SK-N-SH treated with all-trans-retinoic acid at 6 μM for 48 hours (cell line): ENCODE data around the gene GIPC2.

Experiments
- ATAC-seq: fragments of 200-7000 bp; cut with Tn5 transposase; 3 replicates; pipeline ENCODE4 v1.9.1; 2020; ENCODE audit warnings: mild to moderate bottlenecking, moderate library complexity
- ARNTL ChIP-seq: fragments of 450-650 bp; formaldehyde crosslinking; IDR thresholded peaks from 2 replicates; pipeline ENCODE4 v1.5.0; 2020; ENCODE audit warnings: low read depth, mild to moderate bottlenecking, moderate library complexity, borderline replicate concordance
- BACH2 ChIP-seq: fragments of 250-450 bp; sonication (Bioruptor Pico); IDR thresholded peaks from 2 replicates; pipeline ENCODE4 v1.9.0; 2021; ENCODE audit warnings: mild to moderate bottlenecking, borderline replicate concordance
- CSDC2 ChIP-seq: fragments of 250-450 bp; sonication (Bioruptor Pico); IDR thresholded peaks from 2 replicates; pipeline ENCODE4 v1.5.0; 2020; ENCODE audit warnings: mild to moderate bottlenecking, moderate library complexity
- ESRRG ChIP-seq: fragments of 250-450 bp; sonication (Bioruptor Pico); IDR thresholded peaks from 2 replicates; pipeline ENCODE4 v1.6.1; 2021; ENCODE audit warnings: mild to moderate bottlenecking
- ISL1 ChIP-seq: fragments of 250-450 bp; sonication (Bioruptor Pico); IDR thresholded peaks from 2 replicates; pipeline ENCODE4 v2.1.2; 2022; ENCODE audit warnings: mild to moderate bottlenecking, moderate library complexity
- OSR1 ChIP-seq: fragments of 250-450 bp; sonication (Bioruptor Pico); IDR thresholded peaks from 2 replicates; pipeline ENCODE4 v1.8.0; 2022; ENCODE audit warnings: moderate library complexity, mild to moderate bottlenecking, inconsistent platforms
- PPARA ChIP-seq: fragments of 250-450 bp; sonication (Bioruptor Pico); IDR thresholded peaks from 2 replicates; pipeline ENCODE4 v1.5.0; 2020; ENCODE audit warnings: mild to moderate bottlenecking, borderline replicate concordance
- RARB ChIP-seq: fragments of 250-450 bp; sonication (Bioruptor Pico); IDR thresholded peaks from 2 replicates; pipeline ENCODE4 v1.8.0; 2021; ENCODE audit warnings: mild to moderate bottlenecking, moderate library complexity
- TCF4 ChIP-seq: fragments of 250-450 bp; sonication (Bioruptor Pico); IDR thresholded peaks from 2 replicates; pipeline ENCODE4 v1.8.0; 2021; ENCODE audit warnings: mild to moderate bottlenecking, moderate library complexity, borderline replicate concordance
- TOX ChIP-seq: fragments of 250-450 bp; sonication (Bioruptor Pico); IDR thresholded peaks from 2 replicates; pipeline ENCODE4 v1.8.0; 2021; ENCODE audit warnings: mild to moderate bottlenecking, moderate library complexity, borderline replicate concordance
- ZFP30 ChIP-seq: fragments of 450-650 bp; formaldehyde crosslinking; IDR thresholded peaks from 2 replicates; pipeline ENCODE4 v1.5.0; 2022; ENCODE audit warnings: mild to moderate bottlenecking, moderate library complexity
- ZNF70 ChIP-seq: fragments of 450-650 bp; formaldehyde crosslinking; IDR thresholded peaks from 2 replicates; pipeline ENCODE4 v1.5.0; 2020; ENCODE audit warnings: mild to moderate bottlenecking, moderate library complexity
- ZNF8 ChIP-seq: fragments of 450-650 bp; formaldehyde crosslinking; IDR thresholded peaks from 2 replicates; pipeline ENCODE4 v1.5.0; 2020; ENCODE audit warnings: mild to moderate bottlenecking, moderate library complexity
- TF ChIP-seq, protein P1 (sequence below): fragments of 250-450 bp; sonication (Bioruptor Pico); IDR thresholded peaks from 2 replicates; pipeline ENCODE4 v1.8.0; 2021; ENCODE audit warnings: low read depth, mild to moderate bottlenecking, moderate library complexity, borderline replicate concordance
- TF ChIP-seq, protein P2 (sequence below): fragments of 250-450 bp; sonication (Bioruptor Pico); IDR thresholded peaks from 2 replicates; pipeline ENCODE4 v1.5.1; 2021; ENCODE audit warnings: mild to moderate bottlenecking, moderate library complexity
- TF ChIP-seq, protein P3 (sequence below): fragments of 250-450 bp; sonication (Bioruptor Pico); IDR thresholded peaks from 2 replicates; pipeline ENCODE4 v1.5.0; 2020; ENCODE audit warnings: mild to moderate bottlenecking, moderate library complexity
- TF ChIP-seq, protein P4 (sequence below): fragments of 250-450 bp; sonication (Bioruptor Pico); IDR thresholded peaks from 2 replicates; pipeline ENCODE4 v1.8.0; 2020; ENCODE audit warnings: mild to moderate bottlenecking, moderate library complexity, borderline replicate concordance
- TF ChIP-seq, protein P5 (sequence below): fragments of 250-450 bp; sonication (Bioruptor Pico); IDR thresholded peaks from 2 replicates; pipeline ENCODE4 v1.5.1; 2020; ENCODE audit warnings: low read depth, mild to moderate bottlenecking, moderate library complexity

GIPC2 gene

DNA sequence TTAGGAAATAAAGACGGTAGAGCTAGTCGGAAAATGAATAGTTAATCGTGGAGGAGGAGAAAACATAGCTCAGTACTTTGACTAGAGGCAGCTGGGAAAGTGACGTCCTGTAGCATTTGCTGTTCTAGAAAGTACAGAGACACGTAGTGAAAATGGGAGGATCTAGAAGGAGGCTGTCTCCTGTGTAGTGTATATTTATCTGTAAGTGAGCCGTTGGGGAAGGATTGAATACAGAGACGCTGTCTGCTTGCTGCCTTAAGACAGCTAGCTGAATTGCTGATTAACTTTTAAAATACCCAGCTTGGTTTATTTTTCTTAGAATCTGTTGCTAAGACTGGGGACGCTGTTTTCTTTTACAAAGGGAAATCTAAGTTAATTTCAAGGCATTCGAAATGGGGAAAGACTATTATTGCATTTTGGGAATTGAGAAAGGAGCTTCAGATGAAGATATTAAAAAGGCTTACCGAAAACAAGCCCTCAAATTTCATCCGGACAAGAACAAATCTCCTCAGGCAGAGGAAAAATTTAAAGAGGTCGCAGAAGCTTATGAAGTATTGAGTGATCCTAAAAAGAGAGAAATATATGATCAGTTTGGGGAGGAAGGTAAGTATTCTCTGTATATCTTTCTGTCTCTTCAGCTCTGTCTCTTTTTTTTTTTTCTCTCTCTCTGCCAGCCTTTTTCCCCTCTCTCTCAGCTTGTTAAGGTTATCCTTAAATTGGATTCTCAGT is 40.9 kb upstream of the GIPC2 start, which contains the start of gene DNAJB4:
Gene DNAJB4, plus strand, starts transcription at position 221 of the 729 bp plus-strand sequence. Its CDS starts 172 bp downstream, at position 393.
- peak; percentile 98 for ATAC-seq

DNA sequence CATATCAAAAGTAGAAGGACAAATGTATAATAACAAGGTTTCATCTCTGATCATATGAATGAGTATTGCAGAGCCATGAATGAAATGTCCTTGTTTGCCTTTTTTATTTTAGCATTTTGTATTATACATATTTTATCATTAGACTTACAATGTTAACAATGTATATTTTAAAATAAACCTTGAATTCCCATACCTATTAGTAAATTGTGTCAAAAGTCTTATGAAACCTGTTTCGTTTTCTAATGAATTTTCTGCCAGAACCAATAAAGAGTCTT is 40.4 kb upstream of the GIPC2 start:
- no peak for TF ChIP-seq ZNF70
- TF ChIP-seq, protein P1, sequence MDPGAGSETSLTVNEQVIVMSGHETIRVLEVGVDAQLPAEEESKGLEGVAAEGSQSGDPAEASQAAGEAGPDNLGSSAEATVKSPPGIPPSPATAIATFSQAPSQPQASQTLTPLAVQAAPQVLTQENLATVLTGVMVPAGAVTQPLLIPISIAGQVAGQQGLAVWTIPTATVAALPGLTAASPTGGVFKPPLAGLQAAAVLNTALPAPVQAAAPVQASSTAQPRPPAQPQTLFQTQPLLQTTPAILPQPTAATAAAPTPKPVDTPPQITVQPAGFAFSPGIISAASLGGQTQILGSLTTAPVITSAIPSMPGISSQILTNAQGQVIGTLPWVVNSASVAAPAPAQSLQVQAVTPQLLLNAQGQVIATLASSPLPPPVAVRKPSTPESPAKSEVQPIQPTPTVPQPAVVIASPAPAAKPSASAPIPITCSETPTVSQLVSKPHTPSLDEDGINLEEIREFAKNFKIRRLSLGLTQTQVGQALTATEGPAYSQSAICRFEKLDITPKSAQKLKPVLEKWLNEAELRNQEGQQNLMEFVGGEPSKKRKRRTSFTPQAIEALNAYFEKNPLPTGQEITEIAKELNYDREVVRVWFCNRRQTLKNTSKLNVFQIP (CRISPR knock-in tag) = no peak
- TF ChIP-seq, all 23 proteins: peak for 0
- no peak for ATAC-seq

More for the DNA sequence above, 40.9 kb upstream of the GIPC2 start, which contains the start of gene DNAJB4:
- TF ChIP-seq TCF4 (CRISPR knock-in tag) = no peak
- TF ChIP-seq, protein P2, sequence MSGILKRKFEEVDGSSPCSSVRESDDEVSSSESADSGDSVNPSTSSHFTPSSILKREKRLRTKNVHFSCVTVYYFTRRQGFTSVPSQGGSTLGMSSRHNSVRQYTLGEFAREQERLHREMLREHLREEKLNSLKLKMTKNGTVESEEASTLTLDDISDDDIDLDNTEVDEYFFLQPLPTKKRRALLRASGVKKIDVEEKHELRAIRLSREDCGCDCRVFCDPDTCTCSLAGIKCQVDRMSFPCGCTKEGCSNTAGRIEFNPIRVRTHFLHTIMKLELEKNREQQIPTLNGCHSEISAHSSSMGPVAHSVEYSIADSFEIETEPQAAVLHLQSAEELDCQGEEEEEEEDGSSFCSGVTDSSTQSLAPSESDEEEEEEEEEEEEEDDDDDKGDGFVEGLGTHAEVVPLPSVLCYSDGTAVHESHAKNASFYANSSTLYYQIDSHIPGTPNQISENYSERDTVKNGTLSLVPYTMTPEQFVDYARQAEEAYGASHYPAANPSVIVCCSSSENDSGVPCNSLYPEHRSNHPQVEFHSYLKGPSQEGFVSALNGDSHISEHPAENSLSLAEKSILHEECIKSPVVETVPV (CRISPR knock-in tag) = 0 out of 2 replicates have a peak, but pooled peaks have one; percentile 23

DNA sequence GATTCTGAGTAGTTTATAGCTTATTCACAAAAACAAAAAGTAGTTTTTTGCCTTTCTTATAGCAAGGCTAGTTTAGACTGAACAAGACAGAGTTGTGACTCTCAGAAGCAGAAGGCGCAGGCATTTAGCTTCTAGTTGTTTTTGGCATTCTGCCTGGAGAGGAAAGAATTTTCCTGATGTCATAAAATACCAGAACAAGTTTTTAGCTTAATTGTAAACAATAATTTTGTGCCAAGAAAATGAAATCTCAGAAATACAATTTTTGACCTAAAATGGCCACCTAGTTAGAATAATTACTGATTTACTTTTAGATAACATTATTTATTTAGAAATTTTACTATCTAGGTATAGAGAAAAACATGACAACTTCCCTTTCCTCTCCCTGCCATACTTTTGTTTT is 40.0 kb upstream of the GIPC2 start:
- ATAC-seq = peak; percentile 60
- no peak for TF ChIP-seq PPARA (CRISPR knock-in tag)
- peak; percentile 52 for TF ChIP-seq ISL1 (CRISPR knock-in tag)
- no peak for TF ChIP-seq ARNTL (CRISPR knock-in tag)
- TF ChIP-seq, protein P2 (CRISPR knock-in tag) = no peak
- TF ChIP-seq TOX (CRISPR knock-in tag) = no peak
- no peak for TF ChIP-seq ZNF8
- no peak for TF ChIP-seq ESRRG
- TF ChIP-seq BACH2 = no peak
- TF ChIP-seq OSR1 (CRISPR knock-in tag) = no peak
- no peak for TF ChIP-seq RARB (CRISPR knock-in tag)
- TF ChIP-seq, protein P3, sequence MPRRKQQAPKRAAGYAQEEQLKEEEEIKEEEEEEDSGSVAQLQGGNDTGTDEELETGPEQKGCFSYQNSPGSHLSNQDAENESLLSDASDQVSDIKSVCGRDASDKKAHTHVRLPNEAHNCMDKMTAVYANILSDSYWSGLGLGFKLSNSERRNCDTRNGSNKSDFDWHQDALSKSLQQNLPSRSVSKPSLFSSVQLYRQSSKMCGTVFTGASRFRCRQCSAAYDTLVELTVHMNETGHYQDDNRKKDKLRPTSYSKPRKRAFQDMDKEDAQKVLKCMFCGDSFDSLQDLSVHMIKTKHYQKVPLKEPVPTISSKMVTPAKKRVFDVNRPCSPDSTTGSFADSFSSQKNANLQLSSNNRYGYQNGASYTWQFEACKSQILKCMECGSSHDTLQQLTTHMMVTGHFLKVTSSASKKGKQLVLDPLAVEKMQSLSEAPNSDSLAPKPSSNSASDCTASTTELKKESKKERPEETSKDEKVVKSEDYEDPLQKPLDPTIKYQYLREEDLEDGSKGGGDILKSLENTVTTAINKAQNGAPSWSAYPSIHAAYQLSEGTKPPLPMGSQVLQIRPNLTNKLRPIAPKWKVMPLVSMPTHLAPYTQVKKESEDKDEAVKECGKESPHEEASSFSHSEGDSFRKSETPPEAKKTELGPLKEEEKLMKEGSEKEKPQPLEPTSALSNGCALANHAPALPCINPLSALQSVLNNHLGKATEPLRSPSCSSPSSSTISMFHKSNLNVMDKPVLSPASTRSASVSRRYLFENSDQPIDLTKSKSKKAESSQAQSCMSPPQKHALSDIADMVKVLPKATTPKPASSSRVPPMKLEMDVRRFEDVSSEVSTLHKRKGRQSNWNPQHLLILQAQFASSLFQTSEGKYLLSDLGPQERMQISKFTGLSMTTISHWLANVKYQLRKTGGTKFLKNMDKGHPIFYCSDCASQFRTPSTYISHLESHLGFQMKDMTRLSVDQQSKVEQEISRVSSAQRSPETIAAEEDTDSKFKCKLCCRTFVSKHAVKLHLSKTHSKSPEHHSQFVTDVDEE (CRISPR knock-in tag) = no peak
- TF ChIP-seq, protein P4, sequence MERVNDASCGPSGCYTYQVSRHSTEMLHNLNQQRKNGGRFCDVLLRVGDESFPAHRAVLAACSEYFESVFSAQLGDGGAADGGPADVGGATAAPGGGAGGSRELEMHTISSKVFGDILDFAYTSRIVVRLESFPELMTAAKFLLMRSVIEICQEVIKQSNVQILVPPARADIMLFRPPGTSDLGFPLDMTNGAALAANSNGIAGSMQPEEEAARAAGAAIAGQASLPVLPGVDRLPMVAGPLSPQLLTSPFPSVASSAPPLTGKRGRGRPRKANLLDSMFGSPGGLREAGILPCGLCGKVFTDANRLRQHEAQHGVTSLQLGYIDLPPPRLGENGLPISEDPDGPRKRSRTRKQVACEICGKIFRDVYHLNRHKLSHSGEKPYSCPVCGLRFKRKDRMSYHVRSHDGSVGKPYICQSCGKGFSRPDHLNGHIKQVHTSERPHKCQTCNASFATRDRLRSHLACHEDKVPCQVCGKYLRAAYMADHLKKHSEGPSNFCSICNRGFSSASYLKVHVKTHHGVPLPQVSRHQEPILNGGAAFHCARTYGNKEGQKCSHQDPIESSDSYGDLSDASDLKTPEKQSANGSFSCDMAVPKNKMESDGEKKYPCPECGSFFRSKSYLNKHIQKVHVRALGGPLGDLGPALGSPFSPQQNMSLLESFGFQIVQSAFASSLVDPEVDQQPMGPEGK = no peak
- no peak for TF ChIP-seq CSDC2 (CRISPR knock-in tag)
- TF ChIP-seq, protein P5, sequence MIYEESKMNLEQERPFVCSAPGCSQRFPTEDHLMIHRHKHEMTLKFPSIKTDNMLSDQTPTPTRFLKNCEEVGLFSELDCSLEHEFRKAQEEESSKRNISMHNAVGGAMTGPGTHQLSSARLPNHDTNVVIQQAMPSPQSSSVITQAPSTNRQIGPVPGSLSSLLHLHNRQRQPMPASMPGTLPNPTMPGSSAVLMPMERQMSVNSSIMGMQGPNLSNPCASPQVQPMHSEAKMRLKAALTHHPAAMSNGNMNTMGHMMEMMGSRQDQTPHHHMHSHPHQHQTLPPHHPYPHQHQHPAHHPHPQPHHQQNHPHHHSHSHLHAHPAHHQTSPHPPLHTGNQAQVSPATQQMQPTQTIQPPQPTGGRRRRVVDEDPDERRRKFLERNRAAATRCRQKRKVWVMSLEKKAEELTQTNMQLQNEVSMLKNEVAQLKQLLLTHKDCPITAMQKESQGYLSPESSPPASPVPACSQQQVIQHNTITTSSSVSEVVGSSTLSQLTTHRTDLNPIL (CRISPR knock-in tag) = peak; percentile 74
- TF ChIP-seq ZNF70 = no peak
- TF ChIP-seq ZFP30 = no peak
